ENCODE results near the gene UBE2Z. TPM values are rescaled to one million over a fixed set of nuclear protein-coding genes. Genes with fewer than 3 reads are reported as not detected.

Gene UBE2Z
- total RNA-seq, 1 experiment from 2014 or later, result 131 TPM

DNA sequence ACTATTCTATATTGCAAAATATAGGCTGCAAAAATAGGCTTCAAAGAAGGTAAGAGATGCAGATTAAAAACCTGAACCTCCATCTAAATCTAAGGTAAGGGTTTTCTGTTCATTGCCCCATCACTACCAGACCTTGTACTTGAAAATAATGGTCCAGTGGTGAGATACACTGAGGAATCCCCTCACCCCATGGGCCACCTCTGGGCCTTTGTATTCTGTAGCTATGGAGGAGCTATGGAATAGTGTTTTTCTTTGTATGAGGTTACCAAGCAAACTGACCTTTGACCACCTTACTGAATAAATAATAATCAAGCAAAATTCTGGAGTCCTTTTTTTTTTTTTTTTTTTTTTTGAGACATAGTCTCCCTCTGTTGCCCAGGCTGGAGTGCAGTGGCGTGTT lies 4.8 kb upstream of the UBE2Z start:
- Histone ChIP-seq H4K20me1 (ENCODE audit: low read length) (no peaks in the 10 kb centered on the region), H3K9me3 (ENCODE audit: low read length) (no peaks in the 10 kb centered on the region), H3K27me3 (ENCODE audit: low read length) (no peaks in the 10 kb centered on the region), H3K79me2 (ENCODE audit: low read length) (peaks cover 8% of the 10 kb centered on the region), H3K4me2 (ENCODE audit: low read length) (no peak overlapping the region), H3K36me3 (ENCODE audit: low read depth, low read length) (no peaks in the 10 kb centered on the region), H3K9ac (ENCODE audit: low read length) (no peak overlapping the region), H3K4me1 (ENCODE audit: insufficient read depth, low read length) (peaks cover 7% of the 10 kb centered on the region), H3K4me3 (ENCODE audit: low read length) (no peak overlapping the region), H2AFZ (ENCODE audit: low read length) (no peak overlapping the region), H3F3A (ENCODE audit: low read length, unreplicated experiment) (no peaks in the 10 kb centered on the region), H3K9me2 (replicated peaks; ENCODE audit: low read length) (no peaks in the 10 kb centered on the region), H3K27ac (ENCODE audit: low read length) (no peak overlapping the region)
- no TSS peak for BruUV-seq (replicated peaks)
- CTCF ChIA-PET, result no interaction called here
- no peak for TF ChIP-seq EZH2 (IDR thresholded peaks at IDR 0.05; ENCODE audit: low read length, unreplicated experiment)
- TF ChIP-seq, protein P1, sequence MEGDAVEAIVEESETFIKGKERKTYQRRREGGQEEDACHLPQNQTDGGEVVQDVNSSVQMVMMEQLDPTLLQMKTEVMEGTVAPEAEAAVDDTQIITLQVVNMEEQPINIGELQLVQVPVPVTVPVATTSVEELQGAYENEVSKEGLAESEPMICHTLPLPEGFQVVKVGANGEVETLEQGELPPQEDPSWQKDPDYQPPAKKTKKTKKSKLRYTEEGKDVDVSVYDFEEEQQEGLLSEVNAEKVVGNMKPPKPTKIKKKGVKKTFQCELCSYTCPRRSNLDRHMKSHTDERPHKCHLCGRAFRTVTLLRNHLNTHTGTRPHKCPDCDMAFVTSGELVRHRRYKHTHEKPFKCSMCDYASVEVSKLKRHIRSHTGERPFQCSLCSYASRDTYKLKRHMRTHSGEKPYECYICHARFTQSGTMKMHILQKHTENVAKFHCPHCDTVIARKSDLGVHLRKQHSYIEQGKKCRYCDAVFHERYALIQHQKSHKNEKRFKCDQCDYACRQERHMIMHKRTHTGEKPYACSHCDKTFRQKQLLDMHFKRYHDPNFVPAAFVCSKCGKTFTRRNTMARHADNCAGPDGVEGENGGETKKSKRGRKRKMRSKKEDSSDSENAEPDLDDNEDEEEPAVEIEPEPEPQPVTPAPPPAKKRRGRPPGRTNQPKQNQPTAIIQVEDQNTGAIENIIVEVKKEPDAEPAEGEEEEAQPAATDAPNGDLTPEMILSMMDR (conservative IDR thresholded peaks at IDR 0.05; ENCODE audit: low read depth, low read length), result no peak
- no peak for TF ChIP-seq EZH2phosphoT487 (IDR thresholded peaks at IDR 0.05; ENCODE audit: borderline replicate concordance, low read length)
- no peak for ATAC-seq
- intact Hi-C loops (cut with micrococcal nuclease), result no loop called here
- POLR2A ChIA-PET (ENCODE audit: unreplicated experiment), result interaction anchor here (0.6 kb wide), 1 partner anchor 12 kb away, joined by 18 read pairs; no protein-coding TSS in a partner anchor
- DNase-seq, result no peak

DNA sequence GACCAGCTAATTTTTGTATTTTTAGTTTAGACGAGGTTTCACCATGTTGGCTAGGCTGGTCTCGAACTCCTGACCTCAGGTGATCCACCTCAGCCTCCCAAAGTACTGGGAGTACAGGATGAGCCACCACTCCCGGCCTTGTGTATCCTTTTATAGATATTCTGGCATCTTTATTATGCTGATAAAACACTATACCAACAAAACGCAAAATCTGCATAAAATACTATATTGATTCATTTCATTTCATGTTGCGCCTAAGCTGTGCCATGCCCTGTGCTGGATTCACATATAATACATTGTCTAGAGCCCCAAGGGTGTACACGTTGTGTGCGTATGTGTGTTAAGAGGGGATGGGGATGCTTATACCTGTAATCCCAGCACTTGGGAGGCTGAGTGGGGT lies 3.8 kb upstream of the UBE2Z start:
- H3K36me3 ChIP-seq (ENCODE audit: low read depth, low read length), result no peaks in the 10 kb centered on the region
- DNase-seq (no peak), ATAC-seq (no peak)
- H3K9me2 ChIP-seq (replicated peaks; ENCODE audit: low read length), result no peaks in the 10 kb centered on the region
- H3K4me3 ChIP-seq (ENCODE audit: low read length), result no peak overlapping the region
- ChIA-PET CTCF (no interaction called here), POLR2A (ENCODE audit: unreplicated experiment) (no interaction called here)
- H3K9me3 ChIP-seq (ENCODE audit: low read length), result no peaks in the 10 kb centered on the region
- peaks cover 17% of the 10 kb centered on the region for H3K79me2 ChIP-seq (ENCODE audit: low read length)
- no TSS peak for BruUV-seq (replicated peaks)
- H3K4me2 ChIP-seq (ENCODE audit: low read length), result no peak overlapping the region
- no peaks in the 10 kb centered on the region for H3F3A ChIP-seq (ENCODE audit: low read length, unreplicated experiment)
- peaks cover 4% of the 10 kb centered on the region for H4K20me1 ChIP-seq (ENCODE audit: low read length)
- H3K9ac ChIP-seq (ENCODE audit: low read length), result no peak overlapping the region
- peaks cover 11% of the 10 kb centered on the region for H3K4me1 ChIP-seq (ENCODE audit: insufficient read depth, low read length)
- no peak overlapping the region for H2AFZ ChIP-seq (ENCODE audit: low read length)
- intact Hi-C loops (cut with micrococcal nuclease), result no loop called here
- H3K27ac ChIP-seq (ENCODE audit: low read length), result no peak overlapping the region
- H3K27me3 ChIP-seq (ENCODE audit: low read length), result no peaks in the 10 kb centered on the region
- TF ChIP-seq, protein P1 (conservative IDR thresholded peaks at IDR 0.05; ENCODE audit: low read depth, low read length), result no peak
- TF ChIP-seq EZH2 (IDR thresholded peaks at IDR 0.05; ENCODE audit: low read length, unreplicated experiment) (no peak), EZH2phosphoT487 (IDR thresholded peaks at IDR 0.05; ENCODE audit: borderline replicate concordance, low read length) (no peak)

DNA sequence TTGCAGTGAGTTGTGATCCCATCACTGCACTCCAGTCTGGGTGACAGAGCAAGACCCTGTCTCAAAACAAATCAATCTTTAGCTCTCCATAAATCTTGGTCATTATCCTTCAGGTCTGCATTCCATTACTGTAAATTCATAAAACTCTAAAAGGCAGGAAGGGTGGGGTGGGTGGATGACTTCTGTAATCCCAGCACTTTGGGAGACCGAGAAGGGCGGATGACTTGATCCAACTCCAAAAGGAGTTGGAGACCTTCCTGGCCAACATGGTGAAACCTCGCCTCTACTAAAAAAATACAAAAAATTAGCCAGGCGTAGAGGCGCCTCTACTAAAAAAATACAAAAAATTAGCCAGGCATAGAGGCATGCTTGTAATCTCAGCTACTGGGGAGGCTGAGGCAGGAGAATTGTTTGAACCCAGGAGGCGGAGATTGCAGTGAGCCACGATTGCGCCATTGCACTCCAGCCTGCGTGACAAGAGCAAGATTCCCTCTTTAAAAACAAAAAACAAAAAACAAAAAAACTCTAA lies 2.2 kb upstream of the UBE2Z start:
- DNase-seq, result no peak
- H3K9me2 ChIP-seq (replicated peaks; ENCODE audit: low read length), result no peaks in the 10 kb centered on the region
- H3K79me2 ChIP-seq (ENCODE audit: low read length), result peaks cover 33% of the 10 kb centered on the region
- H3F3A ChIP-seq (ENCODE audit: low read length, unreplicated experiment), result no peaks in the 10 kb centered on the region
- H2AFZ ChIP-seq (ENCODE audit: low read length), result no peak overlapping the region
- TF ChIP-seq EZH2phosphoT487 (IDR thresholded peaks at IDR 0.05; ENCODE audit: borderline replicate concordance, low read length) (no peak), EZH2 (IDR thresholded peaks at IDR 0.05; ENCODE audit: low read length, unreplicated experiment) (no peak)
- TF ChIP-seq, protein P1 (conservative IDR thresholded peaks at IDR 0.05; ENCODE audit: low read depth, low read length), result no peak
- no peak overlapping the region for H3K27ac ChIP-seq (ENCODE audit: low read length)
- POLR2A ChIA-PET (ENCODE audit: unreplicated experiment), result interaction anchor here (0.7 kb wide), 1 partner anchor 22 kb away, joined by 7 read pairs; no protein-coding TSS in a partner anchor
- no peak for ATAC-seq
- peaks cover 27% of the 10 kb centered on the region for H3K4me1 ChIP-seq (ENCODE audit: insufficient read depth, low read length)
- no TSS peak for BruUV-seq (replicated peaks)
- H4K20me1 ChIP-seq (ENCODE audit: low read length), result peaks cover 20% of the 10 kb centered on the region
- H3K9ac ChIP-seq (ENCODE audit: low read length), result no peak overlapping the region
- H3K4me2 ChIP-seq (ENCODE audit: low read length), result no peak overlapping the region
- H3K27me3 ChIP-seq (ENCODE audit: low read length), result no peaks in the 10 kb centered on the region
- CTCF ChIA-PET, result no interaction called here
- intact Hi-C loops (cut with micrococcal nuclease), result no loop called here
- H3K9me3 ChIP-seq (ENCODE audit: low read length), result no peaks in the 10 kb centered on the region
- peaks cover 8% of the 10 kb centered on the region for H3K36me3 ChIP-seq (ENCODE audit: low read depth, low read length)
- H3K4me3 ChIP-seq (ENCODE audit: low read length), result no peak overlapping the region

All from PC-3 (cell line).